Body of pancreas (tissue), 4 donors: ENCODE data around the gene OTOGL. TPM values are rescaled to one million over a fixed set of nuclear protein-coding genes. Genes with fewer than 3 reads are reported as not detected.

ENCODE experiments used
- ATAC-seq: fragments of 150-250 bp; one replicate; pipeline ENCODE4 v1.9.1; 2016
- DNase-seq, 4 donors: peaks; one replicate each; pipeline ENCODE4 v3.0.0-alpha.2; 2019
- H3K27ac ChIP-seq, 4 donors: fragments of 200-600 bp; sonication (generic); 1 replicate in 3 of 4; 2 replicates in 1 of 4; pipeline versions ENCODE4 v1.5.1 to v1.6.1; 2016 to 2019; ENCODE audit warnings: mild to moderate bottlenecking in 1 of 4, mixed read lengths in 1 of 4, moderate library complexity in 1 of 4
- H3K27me3 ChIP-seq, 2 donors: fragments of 200-600 bp; sonication (generic); one replicate each; pipeline ENCODE4 v1.6.0; 2016; ENCODE audit warnings: mild to moderate bottlenecking in 1 of 2
- H3K36me3 ChIP-seq, 2 donors: fragments of 200-600 bp; sonication (generic); replicated peaks in 1 of 2; 2 replicates each; pipeline ENCODE4 v1.5.1; 2016; ENCODE audit warnings: low read depth in 2 of 2; ENCODE audit not compliant: insufficient read depth in 1 of 2
- H3K4me1 ChIP-seq: fragments of 200-600 bp; sonication (generic); one replicate; pipeline ENCODE4 v1.6.0; 2016
- H3K4me3 ChIP-seq, 2 donors: fragments of 200-600 bp; sonication (generic); 1 replicate in 1 of 2; 2 replicates in 1 of 2; pipeline ENCODE4 v1.5.1; 2016 to 2019
- H3K9me3 ChIP-seq, 3 donors: fragments of 200-600 bp; sonication (generic); 1 replicate in 2 of 3; 2 replicates in 1 of 3; pipeline ENCODE4 v1.5.1; 2016
- CTCF ChIP-seq, 7 experiments: fragments of 450-650 bp in 4 of 7; fragments of 200-600 bp in 3 of 7; sonication (generic) in 3 of 7; IDR thresholded peaks; one replicate each; pipeline ENCODE4 v1.5.1; 2016 to 2019; ENCODE audit warnings: antibody characterized with exemption in 7 of 7
- POLR2A ChIP-seq, 3 donors: fragments of 450-650 bp; IDR thresholded peaks; one replicate each; pipeline ENCODE4 v1.6.1; 2016; ENCODE audit warnings: antibody characterized with exemption in 3 of 3, mild to moderate bottlenecking in 2 of 3
- WGBS, 2 donors: methylation state at CpG; one replicate each; pipeline ENCODE4 v1.1.5; 2017; 5-methylcytosine and 5-hydroxymethylcytosine counted together
- intact Hi-C: fragments of 100-400 bp; cut with DNase I; formaldehyde crosslinking; loops from one replicate; pipeline ENCODE4 v1.15.1; 2023
- total RNA-seq, 2 donors: library from RNA; depleted of rRNA; stranded (reverse); fragments of >200 nt; gene quantifications; one replicate each; pipeline ENCODE4 v1.1.0, GENCODE V29; 2016

The OTOGL gene
- total RNA-seq, 2 donors from 2014 or later: 0.26 to 0.33 TPM

DNA sequence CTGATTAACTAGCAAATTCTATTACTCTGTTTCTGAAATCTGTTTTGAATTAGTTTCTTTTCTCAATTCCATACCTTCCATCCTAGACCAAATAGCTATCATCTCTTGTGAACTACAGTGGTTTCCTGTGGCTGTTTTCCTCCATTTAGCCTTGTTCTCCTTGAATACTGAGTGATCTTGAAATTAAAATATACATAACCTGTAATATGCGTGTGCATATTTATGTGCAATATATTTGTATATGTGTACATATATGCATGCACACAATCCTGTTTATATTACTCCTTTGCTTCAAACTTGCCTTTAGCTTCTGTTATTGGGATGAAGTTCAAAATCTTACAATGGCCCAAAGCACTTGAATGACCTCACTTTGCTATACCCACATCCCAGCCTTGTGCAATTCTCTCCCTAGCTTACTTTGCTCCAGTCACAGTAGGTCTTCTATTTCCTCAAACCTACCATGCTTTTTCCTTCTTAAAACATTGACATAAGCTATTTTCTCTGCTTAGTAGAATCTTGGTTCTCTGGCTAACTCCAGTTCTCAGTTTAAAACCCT, 99.5 kb downstream of the OTOGL start:
- Histone ChIP-seq H3K27ac (no peak overlapping the region), H3K36me3 (no peaks in the 10 kb centered on the region), H3K4me1 (no peaks in the 10 kb centered on the region), H3K9me3 (no peaks in the 10 kb centered on the region), H3K27me3 (no peaks in the 10 kb centered on the region), H3K4me3 (no peak overlapping the region)
- WGBS, 2 donors: 88 to 93% methylated on average over 1 of the region's 1 CpG
- no peak for ATAC-seq
- DNase-seq: no peak
- intact Hi-C loops: no loop called here
- TF ChIP-seq CTCF (IDR thresholded peaks at IDR 0.05): no peak
- no peak for TF ChIP-seq POLR2A (IDR thresholded peaks at IDR 0.05)

DNA sequence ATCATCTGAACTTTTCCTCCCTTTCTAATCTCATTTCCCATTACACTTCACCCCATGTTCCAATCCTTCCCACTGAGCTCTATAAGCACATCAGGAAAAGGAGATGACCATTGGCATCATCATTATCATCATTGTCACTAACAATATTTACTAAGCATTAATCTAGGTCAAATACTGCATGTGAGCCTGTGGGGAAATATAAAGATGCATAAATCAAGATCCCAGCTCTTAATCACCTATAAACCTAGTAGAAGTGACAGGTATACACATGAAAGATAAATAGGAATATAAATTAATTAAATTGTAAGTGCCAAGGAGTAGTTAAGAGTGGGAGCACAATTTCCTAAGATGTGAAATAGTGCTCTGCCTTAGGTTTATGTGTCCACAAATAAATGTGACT, 100.6 kb downstream of the OTOGL start:
- DNase-seq (no peak), ATAC-seq (no peak)
- no peaks in the 10 kb centered on the region for H3K9me3 ChIP-seq
- TF ChIP-seq POLR2A (IDR thresholded peaks at IDR 0.05) (no peak), CTCF (IDR thresholded peaks at IDR 0.05) (no peak)
- intact Hi-C loops: no loop called here
- H3K36me3 ChIP-seq: no peaks in the 10 kb centered on the region
- no peak overlapping the region for H3K27ac ChIP-seq
- no peaks in the 10 kb centered on the region for H3K27me3 ChIP-seq
- no peak overlapping the region for H3K4me3 ChIP-seq
- no peaks in the 10 kb centered on the region for H3K4me1 ChIP-seq

GRCh38 chr12:80200414-80200813, 101.1 kb downstream of the OTOGL start:
- Histone ChIP-seq H3K27ac (no peak overlapping the region), H3K4me3 (no peak overlapping the region), H3K9me3 (no peaks in the 10 kb centered on the region), H3K36me3 (no peaks in the 10 kb centered on the region), H3K27me3 (no peaks in the 10 kb centered on the region), H3K4me1 (no peaks in the 10 kb centered on the region)
- ATAC-seq (no peak), DNase-seq (no peak)
- no peak for TF ChIP-seq CTCF (IDR thresholded peaks at IDR 0.05)
- no peak for TF ChIP-seq POLR2A (IDR thresholded peaks at IDR 0.05)
- intact Hi-C loops: no loop called here
- WGBS, 2 donors: 44 to 62% methylated on average over 1 of the region's 1 CpG

GRCh38 chr12:80201908-80202307, 102.6 kb downstream of the OTOGL start:
- no peak for ATAC-seq
- H3K27me3 ChIP-seq: no peaks in the 10 kb centered on the region
- WGBS, 2 donors: 89 to 92% methylated on average over 2 of the region's 2 CpGs
- no peaks in the 10 kb centered on the region for H3K9me3 ChIP-seq
- no peaks in the 10 kb centered on the region for H3K36me3 ChIP-seq
- no peak for DNase-seq
- no peak for TF ChIP-seq CTCF (IDR thresholded peaks at IDR 0.05)
- no peak for TF ChIP-seq POLR2A (IDR thresholded peaks at IDR 0.05)
- H3K4me3 ChIP-seq: no peak overlapping the region
- H3K27ac ChIP-seq: no peak overlapping the region
- H3K4me1 ChIP-seq: no peaks in the 10 kb centered on the region
- intact Hi-C loops: no loop called here

DNA sequence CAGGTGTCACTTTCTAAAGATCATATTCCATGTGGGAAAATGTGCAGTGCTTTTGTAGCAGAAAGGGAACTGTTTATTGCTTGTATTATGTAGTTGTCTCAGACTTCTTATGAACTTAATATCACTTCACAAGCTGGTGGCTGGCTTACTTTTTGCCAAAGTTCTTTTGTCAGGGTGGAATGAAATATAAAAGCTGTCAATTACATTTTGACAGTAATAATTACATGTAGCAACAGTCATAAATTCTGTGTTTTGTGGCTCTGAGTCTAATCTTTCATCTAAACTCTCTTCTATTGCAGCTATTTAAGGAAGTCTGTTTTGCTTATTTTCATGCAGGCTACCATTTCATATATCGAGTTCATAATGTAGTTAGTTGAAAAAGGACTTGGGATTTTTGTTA, 106.6 kb downstream of the OTOGL start:
- no peaks in the 10 kb centered on the region for H3K9me3 ChIP-seq
- DNase-seq: no peak
- 40 to 49% methylated on average over 1 of the region's 1 CpG for WGBS, 2 donors
- H3K4me3 ChIP-seq: no peak overlapping the region
- ATAC-seq: no peak
- H3K27me3 ChIP-seq: no peaks in the 10 kb centered on the region
- TF ChIP-seq CTCF (IDR thresholded peaks at IDR 0.05) (no peak), POLR2A (IDR thresholded peaks at IDR 0.05) (no peak)
- no peaks in the 10 kb centered on the region for H3K36me3 ChIP-seq
- intact Hi-C loops: no loop called here
- no peaks in the 10 kb centered on the region for H3K4me1 ChIP-seq
- H3K27ac ChIP-seq: no peak overlapping the region
